GM21390 (cell line): ENCODE data around the gene ADAM22.
"Not testable (repeated sequence)": the region's sequence is repeated elsewhere in the genome, so short reads cannot be mapped to it uniquely, and the experiment has no call there.

Source experiments
- ATAC-seq: cut with Tn5 transposase; IDR thresholded peaks from one replicate; pipeline ENCODE4 v1.9.1; 2021; ENCODE audit not compliant: unreplicated experiment

The ADAM22 gene, protein sequence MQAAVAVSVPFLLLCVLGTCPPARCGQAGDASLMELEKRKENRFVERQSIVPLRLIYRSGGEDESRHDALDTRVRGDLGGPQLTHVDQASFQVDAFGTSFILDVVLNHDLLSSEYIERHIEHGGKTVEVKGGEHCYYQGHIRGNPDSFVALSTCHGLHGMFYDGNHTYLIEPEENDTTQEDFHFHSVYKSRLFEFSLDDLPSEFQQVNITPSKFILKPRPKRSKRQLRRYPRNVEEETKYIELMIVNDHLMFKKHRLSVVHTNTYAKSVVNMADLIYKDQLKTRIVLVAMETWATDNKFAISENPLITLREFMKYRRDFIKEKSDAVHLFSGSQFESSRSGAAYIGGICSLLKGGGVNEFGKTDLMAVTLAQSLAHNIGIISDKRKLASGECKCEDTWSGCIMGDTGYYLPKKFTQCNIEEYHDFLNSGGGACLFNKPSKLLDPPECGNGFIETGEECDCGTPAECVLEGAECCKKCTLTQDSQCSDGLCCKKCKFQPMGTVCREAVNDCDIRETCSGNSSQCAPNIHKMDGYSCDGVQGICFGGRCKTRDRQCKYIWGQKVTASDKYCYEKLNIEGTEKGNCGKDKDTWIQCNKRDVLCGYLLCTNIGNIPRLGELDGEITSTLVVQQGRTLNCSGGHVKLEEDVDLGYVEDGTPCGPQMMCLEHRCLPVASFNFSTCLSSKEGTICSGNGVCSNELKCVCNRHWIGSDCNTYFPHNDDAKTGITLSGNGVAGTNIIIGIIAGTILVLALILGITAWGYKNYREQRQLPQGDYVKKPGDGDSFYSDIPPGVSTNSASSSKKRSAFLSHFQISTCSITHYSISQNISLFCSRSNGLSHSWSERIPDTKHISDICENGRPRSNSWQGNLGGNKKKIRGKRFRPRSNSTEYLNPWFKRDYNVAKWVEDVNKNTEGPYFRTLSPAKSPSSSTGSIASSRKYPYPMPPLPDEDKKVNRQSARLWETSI

DNA sequence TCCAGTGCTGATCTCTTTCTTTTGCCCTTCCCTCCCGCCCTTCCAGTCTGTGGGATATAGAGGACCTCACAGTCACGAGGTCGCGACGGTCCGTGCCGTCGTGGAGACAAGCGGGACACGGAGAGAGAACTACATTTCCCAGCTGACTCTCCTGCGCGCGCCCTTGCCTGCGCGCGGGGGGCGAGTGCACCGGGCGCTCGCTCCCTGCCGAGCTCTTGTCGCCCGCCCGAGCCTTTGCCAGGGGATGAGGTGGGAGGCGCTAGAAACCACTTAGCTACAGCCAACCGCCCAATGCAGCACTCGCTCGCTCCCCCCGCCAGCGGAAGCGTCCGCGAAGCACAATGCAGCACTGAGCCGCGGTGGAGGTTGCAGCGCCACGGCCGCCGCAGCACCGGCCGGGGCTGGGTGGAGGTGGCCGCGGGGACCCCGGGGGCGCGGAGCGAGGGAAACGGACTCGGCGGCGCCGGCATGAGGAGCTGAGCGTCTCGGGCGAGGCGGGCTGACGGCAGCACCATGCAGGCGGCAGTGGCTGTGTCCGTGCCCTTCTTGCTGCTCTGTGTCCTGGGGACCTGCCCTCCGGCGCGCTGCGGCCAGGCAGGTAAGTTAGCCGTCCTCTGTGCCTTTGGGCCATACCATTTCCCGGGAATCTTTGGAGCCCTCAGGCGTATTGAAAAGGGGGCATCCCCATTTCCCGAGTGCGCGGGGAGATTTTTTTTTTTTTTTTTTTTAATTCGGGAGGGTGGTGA is at the start of gene ADAM22:
Gene ADAM22, plus strand, starts transcription at position 299 of the 746 bp plus-strand sequence. Its CDS starts 215 bp downstream, at position 514.
- ATAC-seq = peak; percentile 97

DNA sequence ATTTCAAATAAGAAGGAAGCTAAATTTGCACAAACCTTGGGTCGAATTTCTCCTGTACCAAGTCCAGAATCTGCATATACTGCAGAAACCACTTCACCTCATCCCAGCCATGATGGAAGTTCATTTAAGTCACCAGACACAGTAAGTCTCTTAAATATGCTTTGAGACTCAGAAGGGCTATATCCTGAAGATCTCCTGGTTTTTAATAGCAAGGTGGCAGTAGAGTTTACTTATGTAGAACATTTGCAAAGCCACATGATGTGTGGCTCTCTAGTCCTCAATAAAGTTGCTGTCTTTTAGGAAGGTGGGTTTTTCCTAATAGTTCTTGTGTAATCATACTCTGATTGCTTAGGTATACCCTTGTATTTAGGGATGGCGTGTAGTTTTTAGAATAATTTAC is 49.0 kb upstream of the ADAM22 start:
- no peak for ATAC-seq

DNA sequence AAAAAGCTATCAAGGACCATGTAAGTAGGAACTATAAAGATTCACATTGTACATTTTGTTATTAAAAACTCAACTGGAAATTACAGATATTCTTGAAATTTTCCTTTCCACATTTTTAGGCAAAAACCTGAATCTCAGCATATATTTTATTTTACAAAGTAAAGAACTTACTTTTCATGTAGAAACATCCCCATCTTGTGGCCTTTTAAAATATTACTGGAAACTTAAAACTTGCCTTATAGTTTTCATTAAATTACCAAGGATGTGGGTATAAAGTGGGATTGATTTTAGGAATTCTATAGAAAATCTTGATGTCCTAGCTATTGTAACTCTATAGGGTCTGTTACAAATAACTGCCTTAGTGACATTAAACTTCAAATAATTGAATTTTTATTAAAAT is 47.2 kb upstream of the ADAM22 start:
- no peak for ATAC-seq

DNA sequence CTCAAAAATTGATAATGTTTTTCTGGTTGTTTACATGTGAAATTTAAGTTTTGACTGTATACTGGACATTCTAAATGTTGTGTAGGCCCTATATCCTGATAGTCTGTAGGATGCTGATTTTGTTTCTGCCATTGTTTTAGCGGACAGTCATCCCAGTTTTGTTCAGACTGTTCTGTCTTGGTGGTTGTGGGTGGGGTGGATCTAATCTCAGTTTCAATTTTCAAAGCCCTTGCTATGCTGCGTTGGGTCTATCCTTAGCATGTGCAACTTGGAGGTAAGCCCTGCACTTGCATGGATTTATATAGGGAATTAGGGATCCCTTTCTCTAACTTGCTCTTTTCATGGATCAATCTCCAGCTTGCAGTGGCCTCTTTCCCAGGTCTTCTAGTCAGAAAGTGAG is 38.7 kb upstream of the ADAM22 start:
- no peak for ATAC-seq

DNA sequence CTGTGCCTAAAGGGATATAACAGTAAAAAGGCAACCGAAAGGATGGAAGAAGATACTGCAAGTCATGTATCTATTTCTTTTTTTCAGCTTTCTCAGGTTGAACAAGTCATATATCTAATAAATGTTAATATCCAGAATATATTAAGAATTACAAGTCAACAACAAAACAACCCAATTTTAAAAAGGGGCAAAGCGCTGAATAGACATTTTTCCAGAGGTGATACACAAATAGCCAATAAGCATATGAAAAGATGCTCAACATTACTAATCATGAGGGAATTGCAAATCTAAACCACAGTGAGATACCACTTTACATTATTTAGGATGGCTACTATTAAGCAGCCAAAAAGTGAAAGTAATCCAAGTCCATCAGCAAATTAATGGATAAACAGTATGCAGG is 34.8 kb upstream of the ADAM22 start:
- no peak for ATAC-seq

DNA sequence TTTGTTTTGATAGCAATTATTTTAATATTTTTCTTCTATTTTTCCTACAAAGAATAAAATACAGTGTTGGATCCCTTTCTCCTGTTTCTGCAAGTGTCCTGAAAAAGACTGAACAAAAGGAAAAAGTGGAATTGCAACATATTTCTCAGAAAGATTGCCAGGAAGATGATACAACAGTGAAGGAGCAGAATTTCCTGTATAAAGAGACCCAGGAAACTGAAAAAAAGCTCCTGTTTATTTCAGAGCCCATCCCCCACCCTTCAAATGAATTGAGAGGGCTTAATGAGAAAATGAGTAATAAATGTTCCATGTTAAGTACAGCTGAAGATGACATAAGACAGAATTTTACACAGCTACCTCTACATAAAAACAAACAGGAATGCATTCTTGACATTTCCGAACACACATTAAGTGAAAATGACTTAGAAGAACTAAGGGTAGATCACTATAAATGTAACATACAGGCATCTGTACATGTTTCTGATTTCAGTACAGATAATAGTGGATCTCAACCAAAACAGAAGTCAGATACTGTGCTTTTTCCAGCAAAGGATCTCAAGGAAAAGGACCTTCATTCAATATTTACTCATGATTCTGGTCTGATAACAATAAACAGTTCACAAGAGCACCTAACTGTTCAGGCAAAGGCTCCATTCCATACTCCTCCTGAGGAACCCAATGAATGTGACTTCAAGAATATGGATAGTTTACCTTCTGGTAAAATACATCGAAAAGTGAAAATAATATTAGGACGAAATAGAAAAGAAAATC is 26.7 kb upstream of the ADAM22 start:
- not testable (repeated sequence) for ATAC-seq

DNA sequence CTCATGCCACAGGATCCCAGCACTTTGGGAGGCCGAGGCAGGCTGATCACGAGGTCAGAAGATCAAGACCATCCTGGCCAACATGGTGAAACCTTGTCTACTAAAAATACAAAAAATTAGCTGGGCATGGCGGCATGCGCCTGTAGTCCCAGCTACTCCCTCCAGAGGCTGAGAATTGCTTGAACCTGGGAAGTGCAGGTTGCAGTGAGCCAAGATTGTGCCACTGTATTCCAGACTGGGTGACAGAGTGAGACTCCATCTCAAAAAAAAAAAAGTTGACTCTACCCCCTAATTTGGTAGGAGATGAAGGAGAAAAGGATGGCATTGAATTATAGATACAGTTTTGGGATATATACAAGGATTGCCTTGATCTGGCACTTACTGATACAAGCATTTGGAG is 25.2 kb upstream of the ADAM22 start:
- ATAC-seq = not testable (repeated sequence)

DNA sequence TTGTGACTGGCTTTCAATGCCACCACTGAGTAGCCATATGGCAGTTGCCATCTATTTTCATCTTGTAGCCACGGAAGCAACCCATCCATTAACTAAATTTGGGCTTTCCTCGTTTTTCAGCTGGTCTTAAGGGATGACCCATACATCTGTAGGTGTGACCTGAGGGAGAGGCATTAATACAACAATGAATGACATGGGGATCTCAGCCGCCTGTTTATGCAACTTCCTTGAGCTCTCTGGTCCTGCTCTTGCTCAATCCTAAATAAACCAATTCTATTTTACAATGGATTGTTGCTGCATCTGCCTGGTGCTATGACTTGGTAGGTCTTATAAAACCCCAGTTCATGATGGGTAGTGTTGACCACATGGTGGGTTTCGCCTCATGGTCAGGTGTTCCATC is 21.9 kb upstream of the ADAM22 start:
- ATAC-seq = no peak

DNA sequence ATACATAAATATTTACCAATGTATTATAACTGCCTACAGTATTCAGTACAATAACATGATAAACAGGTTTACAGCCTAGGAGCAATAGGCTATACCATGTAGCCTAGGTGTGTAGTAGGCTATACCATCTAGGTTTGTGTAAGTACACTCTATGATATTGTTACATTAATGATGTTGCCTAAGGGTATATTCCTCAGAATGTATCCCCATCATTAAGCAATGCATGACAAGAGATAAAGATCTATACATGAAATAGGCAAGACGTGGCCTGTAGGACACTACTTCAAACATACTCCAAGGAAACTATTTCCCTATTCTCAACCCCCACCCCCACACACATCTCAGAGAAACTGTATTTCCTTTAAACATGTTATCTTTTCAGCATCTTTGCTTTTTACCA is 15.3 kb upstream of the ADAM22 start:
- no peak for ATAC-seq

DNA sequence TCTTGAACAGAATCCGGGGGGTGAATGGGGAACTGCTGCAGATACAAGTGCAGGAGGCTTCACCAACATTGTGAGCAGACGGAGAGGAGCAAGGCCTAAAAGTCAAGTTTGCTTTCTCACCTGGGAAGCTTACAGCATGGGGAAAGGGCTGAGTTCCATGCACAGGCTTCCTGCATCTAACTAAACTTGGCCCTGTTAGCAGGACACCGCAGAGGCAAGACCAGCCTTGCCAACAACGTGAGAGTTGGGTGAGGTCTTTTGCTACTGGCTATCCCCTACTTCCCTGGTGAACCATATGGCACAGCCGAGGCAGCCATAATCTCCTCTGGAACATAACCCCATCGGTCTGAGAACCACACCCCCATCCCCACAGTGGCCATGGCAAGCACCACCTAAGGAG is 14.2 kb upstream of the ADAM22 start:
- ATAC-seq = no peak

DNA sequence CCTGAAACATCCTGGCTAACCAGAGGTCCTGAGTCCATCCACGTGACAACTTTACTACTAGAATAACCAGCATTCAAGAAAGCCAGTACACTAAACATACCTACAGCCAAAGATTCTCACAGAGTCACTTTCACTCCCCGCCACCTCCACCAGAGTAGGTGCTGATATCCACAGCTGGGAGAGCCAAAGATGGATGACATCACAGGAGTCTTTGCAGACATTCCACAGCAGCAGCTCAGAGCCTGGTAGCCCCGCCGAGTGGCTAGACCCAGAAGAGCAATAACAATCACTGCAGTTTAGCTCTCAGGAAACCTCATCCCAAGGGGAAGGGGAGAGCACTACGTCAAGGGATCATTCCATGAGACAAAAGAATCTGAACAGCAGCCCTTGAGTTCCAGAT is 13.5 kb upstream of the ADAM22 start:
- ATAC-seq = no peak

DNA sequence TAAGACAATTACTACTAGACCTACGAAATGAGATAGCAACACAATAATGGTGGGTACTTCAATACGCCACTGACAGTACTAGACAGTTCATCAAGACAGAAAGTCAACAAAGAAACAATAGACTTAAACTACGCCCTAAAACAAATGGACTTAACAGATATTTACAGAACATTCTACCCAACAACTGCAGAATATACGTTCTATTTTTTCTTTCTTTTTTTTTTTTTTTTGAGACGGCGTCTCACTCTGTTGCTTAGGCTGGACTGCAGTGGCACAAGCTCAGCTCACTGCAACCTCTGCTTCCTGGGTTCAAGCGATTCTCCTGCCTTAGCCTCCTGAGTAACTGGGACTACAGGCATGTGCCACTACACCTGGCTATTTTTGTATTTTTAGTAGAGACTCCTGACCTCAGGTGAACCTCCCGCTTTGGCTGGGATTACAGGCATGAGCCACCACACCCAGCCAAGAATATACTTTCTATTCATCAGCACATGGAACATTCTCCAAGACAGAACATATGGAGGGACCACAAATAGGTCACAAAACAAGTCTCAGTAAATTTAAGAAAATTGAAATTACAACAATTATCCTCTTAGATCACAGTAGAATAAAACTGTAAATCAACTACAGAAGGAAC is 11.2 kb upstream of the ADAM22 start:
- not testable (repeated sequence) for ATAC-seq

DNA sequence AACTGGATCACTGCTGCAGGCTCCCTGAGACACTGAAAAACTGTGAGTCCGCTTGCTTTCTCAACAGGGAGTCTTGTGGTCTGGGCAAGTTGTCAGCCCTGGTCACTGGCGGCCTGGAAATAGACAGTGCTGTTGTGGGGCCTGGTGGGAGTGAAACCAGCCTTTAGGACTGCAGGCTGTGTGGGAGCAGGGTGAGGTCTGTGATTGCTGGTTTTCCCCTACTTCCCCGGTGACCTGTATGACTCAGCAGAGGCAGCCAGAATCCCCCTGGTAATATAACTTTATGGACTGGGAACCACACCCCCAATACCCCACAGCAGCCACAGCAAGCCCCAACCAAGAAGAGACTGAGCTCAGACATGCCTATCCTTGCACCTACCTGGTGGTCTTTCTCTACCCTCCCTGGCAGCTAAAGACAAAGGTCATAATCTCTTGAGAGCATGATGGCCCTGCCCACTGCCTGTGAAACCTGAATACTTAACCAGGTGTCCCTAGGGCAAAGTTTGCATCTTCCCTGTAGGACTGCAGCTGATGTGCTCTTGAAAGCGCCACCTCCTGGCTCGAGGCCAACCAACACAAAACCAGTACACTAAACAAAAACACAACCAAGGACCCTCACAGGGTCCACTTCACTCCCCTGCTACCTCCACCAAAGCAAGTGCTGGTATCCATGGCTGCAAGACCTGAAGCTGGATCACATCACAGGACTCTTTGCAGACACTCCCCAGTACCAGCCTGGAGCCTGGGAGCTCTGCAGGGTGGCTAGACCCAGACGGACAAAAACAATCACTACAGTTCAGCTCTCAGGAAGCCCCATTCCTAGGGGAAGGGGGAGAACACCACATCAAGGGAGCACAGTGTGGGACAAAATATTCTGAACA is 7.2 kb upstream of the ADAM22 start:
- peak; percentile 97 for ATAC-seq

DNA sequence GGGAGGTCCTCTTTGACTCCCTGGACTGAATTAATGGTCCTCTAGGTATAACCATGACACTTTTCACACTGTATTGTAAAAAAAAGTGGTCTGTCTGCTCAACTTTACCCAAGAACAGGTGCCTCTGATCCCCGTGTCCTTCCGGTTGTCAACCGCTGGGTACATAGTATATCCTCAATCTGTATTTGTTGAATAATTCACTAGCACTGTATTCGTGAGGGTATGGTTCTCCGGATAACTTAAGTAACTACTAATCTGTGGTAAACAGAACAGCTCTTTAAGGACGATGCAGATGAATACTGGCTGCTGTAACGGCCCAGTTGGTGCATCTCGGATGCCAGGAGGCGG is 472 bp upstream of the ADAM22 start:
- ATAC-seq = peak; percentile 16

DNA sequence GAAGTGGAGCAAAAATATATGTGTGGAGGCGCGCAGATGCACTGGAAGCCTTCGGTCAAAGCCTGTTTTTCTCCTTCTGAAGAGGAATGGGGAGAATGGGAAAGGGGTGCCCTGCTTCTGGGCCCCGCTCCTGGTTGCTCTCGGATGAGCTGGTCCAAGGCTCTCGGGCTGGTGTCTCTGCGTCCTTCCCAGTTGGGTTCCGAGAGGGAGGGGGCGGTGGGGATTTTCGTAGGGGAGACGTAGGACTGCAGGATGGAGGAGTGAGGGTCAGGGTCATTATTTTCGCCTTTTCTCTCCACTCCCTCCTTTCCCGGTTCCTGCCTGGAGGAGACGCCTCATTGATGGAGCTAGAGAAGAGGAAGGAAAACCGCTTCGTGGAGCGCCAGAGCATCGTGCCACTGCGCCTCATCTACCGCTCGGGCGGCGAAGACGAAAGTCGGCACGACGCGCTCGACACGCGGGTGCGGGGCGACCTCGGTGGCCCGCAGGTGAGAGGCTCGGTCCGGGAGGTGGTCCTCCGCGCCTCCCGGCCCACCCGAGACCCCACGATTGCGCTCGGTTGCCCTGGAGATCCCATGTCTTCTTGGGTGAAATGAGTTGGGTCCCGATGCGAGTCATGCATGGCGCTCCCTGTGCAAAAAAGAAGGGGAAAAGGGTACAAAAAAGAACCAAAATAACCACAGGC is 790 bp downstream of the ADAM22 start:
- ATAC-seq = no peak

DNA sequence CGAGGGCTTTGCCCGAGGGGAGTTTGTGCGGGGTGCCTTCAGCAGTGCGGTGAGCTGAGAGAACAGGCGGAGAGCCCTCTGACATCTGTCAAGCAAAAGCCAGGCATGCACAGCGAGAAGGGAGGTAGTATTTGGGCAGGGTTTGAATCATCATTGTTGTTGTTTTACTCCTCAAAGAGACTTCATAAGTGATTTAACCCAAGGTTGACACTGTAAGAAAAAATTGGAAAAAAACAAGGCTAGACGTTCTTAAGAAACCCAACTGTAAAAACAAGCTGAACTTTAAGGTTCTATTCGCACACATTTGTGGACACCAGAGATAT is 1.3 kb downstream of the ADAM22 start:
- ATAC-seq = no peak

DNA sequence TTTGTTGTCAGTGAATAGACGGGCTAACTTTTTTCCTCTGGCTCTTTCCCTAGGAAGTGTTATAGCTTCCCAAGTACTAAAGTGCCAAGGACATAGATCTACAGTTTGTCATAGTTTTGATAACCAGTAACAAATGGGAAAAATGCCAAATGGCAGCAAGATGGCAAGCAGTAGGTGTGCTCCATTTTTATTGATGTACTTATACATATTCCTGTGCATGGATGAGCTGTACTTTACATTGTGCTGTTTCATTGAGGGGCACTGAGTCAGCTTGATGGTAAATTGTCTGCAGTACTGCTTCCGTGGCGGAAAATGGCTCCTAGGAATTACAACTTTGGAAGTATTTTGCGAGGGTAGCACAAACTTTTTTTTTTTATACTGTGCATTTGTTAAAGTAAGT is 7.1 kb downstream of the ADAM22 start:
- no peak for ATAC-seq

DNA sequence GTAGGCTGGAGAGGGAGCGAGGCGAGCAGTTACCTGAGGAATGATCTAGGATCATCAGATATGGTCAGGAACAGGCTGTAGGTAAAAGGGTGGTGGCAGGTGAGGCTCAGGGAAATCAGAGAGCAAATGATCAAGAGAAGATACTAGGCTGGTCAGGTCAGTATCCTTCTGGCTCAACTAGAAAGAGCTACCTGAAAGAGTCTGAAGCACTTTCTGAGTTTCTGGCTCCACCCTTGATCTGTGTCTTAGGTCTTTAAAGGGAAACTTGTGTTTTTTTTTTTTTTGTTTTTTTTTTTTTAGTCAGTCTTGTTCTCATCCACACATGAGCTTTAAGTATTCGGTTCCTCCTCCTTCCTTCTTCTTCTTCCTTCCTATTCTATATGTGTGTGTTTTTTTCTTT is 10.5 kb downstream of the ADAM22 start:
- peak; percentile 72 for ATAC-seq

DNA sequence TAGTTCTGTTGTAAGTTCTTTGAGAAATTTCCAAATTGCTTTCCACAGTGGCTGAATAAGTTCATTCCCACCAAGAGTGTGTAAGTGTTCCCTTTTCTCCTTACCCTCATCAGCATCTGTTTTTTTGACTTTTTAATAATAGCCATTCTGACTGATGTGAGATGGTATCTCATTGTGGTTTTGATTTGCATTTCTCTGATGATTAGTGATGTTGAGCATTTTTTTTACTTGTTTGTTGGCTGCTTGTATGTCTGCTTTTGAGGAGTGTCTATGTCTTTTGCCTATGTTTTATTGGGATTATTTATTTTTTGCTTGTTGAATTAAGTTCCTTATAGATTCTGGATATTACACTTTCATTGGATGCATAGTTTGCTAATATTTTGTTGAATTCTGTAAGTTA is 11.9 kb downstream of the ADAM22 start:
- not testable (repeated sequence) for ATAC-seq
